H9 (cell line): ENCODE results near the gene FAM170A. TPM values are rescaled to one million over a fixed set of nuclear protein-coding genes. Genes with fewer than 3 reads are reported as not detected.

Experiments
- DNase-seq: peaks from one replicate; pipeline ENCODE4 v3.0.0-alpha.2; 2017
- H2AFZ ChIP-seq: one replicate; pipeline ENCODE4 v1.6.1; 2013; ENCODE audit warnings: mild to moderate bottlenecking, low read length, control low read depth, moderate library complexity
- H2AK5ac ChIP-seq: 2 replicates; pipeline ENCODE4 v1.6.1; 2013; ENCODE audit warnings: low read length, control low read depth, mixed read lengths; ENCODE audit not compliant: insufficient read length
- H2BK120ac ChIP-seq: one replicate; pipeline ENCODE4 v1.6.1; 2013; ENCODE audit warnings: low read depth, mild to moderate bottlenecking, low read length, control low read depth, inconsistent platforms; ENCODE audit not compliant: poor library complexity, severe bottlenecking
- H2BK12ac ChIP-seq: 2 replicates; pipeline ENCODE4 v1.6.1; 2013; ENCODE audit warnings: low read length, control low read depth, mixed read lengths, low read depth; ENCODE audit not compliant: insufficient read length
- H2BK15ac ChIP-seq: 2 replicates; pipeline ENCODE4 v1.6.1; 2013; ENCODE audit warnings: low read depth, low read length, control low read depth
- H2BK20ac ChIP-seq: one replicate; pipeline ENCODE4 v1.6.1; 2013; ENCODE audit warnings: low read depth, mild to moderate bottlenecking, low read length, control low read depth, inconsistent platforms; ENCODE audit not compliant: poor library complexity, severe bottlenecking
- H2BK5ac ChIP-seq: 2 replicates; pipeline ENCODE4 v1.6.1; 2013; ENCODE audit warnings: low read length, control low read depth, mixed read lengths; ENCODE audit not compliant: insufficient read length
- H3K14ac ChIP-seq: 2 replicates; pipeline ENCODE4 v1.6.1; 2013; ENCODE audit warnings: low read length, control low read depth; ENCODE audit not compliant: insufficient read depth
- H3K18ac ChIP-seq: 2 replicates; pipeline ENCODE4 v1.6.1; 2013; ENCODE audit warnings: low read depth, mild to moderate bottlenecking, mixed read lengths, low read length, control low read depth; ENCODE audit not compliant: insufficient read length
- H3K23ac ChIP-seq: 2 replicates; pipeline ENCODE4 v1.6.1; 2013; ENCODE audit warnings: low read length, control low read depth, mixed read lengths, low read depth; ENCODE audit not compliant: insufficient read length
- H3K23me2 ChIP-seq: 2 replicates; pipeline ENCODE4 v1.6.1; 2013; ENCODE audit warnings: low read depth, mild to moderate bottlenecking, mixed read lengths, low read length, control low read depth; ENCODE audit not compliant: insufficient read length, poor library complexity, severe bottlenecking
- H3K27ac ChIP-seq: 2 replicates; pipeline ENCODE4 v1.5.1; 2013; ENCODE audit warnings: low read length, control low read depth, mixed read lengths, low read depth; ENCODE audit not compliant: insufficient read length
- H3K27me3 ChIP-seq: 2 replicates; pipeline ENCODE4 v1.6.1; 2013; ENCODE audit warnings: low read length, control low read depth, inconsistent platforms; ENCODE audit not compliant: insufficient read depth
- H3K4ac ChIP-seq: 2 replicates; pipeline ENCODE4 v1.6.1; 2013; ENCODE audit warnings: low read depth, mild to moderate bottlenecking, control low read depth, inconsistent platforms, low read length, moderate library complexity
- H3K4me1 ChIP-seq: 2 replicates; pipeline ENCODE4 v1.6.1; 2013; ENCODE audit warnings: low read length, control low read depth, inconsistent platforms; ENCODE audit not compliant: insufficient read depth
- H3K4me2 ChIP-seq: 2 replicates; pipeline ENCODE4 v1.6.1; 2013; ENCODE audit warnings: low read length, control low read depth, mixed read lengths; ENCODE audit not compliant: insufficient read length, insufficient read depth
- H3K56ac ChIP-seq: 2 replicates; pipeline ENCODE4 v1.6.1; 2013; ENCODE audit warnings: low read depth, mild to moderate bottlenecking, mixed read lengths, low read length, control low read depth; ENCODE audit not compliant: insufficient read length
- H3K79me1 ChIP-seq: 2 replicates; pipeline ENCODE4 v1.6.1; 2013; ENCODE audit warnings: low read depth, mild to moderate bottlenecking, moderate library complexity, low read length, control low read depth, inconsistent platforms; ENCODE audit not compliant: insufficient read depth, poor library complexity, severe bottlenecking
- H3K79me2 ChIP-seq: 2 replicates; pipeline ENCODE4 v1.6.1; 2013; ENCODE audit warnings: low read length, control low read depth, inconsistent platforms; ENCODE audit not compliant: insufficient read depth
- H3K9ac ChIP-seq: 2 replicates; pipeline ENCODE4 v1.6.1; 2013; ENCODE audit warnings: low read length, control low read depth, mixed read lengths; ENCODE audit not compliant: insufficient read length; ENCODE audit errors: extremely low read depth
- H3K9me3 ChIP-seq: one replicate; pipeline ENCODE4 v1.6.1; 2013; ENCODE audit warnings: low read depth, low read length, inconsistent platforms; ENCODE audit not compliant: control insufficient read depth
- H3T11ph ChIP-seq: one replicate; pipeline ENCODE4 v1.6.1; 2013; ENCODE audit warnings: mild to moderate bottlenecking, low read length, control low read depth, inconsistent platforms
- H4K20me1 ChIP-seq: one replicate; pipeline ENCODE4 v1.6.1; 2013; ENCODE audit not compliant: control insufficient read depth, insufficient read length, insufficient read depth
- H4K5ac ChIP-seq: 2 replicates; pipeline ENCODE4 v1.6.1; 2013; ENCODE audit warnings: low read depth, mild to moderate bottlenecking, mixed read lengths, low read length, control low read depth; ENCODE audit not compliant: insufficient read length
- H4K8ac ChIP-seq: replicated peaks from 2 replicates; pipeline ENCODE4 v1.6.1; 2013; ENCODE audit warnings: low read length, control low read depth, mixed read lengths, low read depth; ENCODE audit not compliant: insufficient read length
- H4K91ac ChIP-seq: 2 replicates; pipeline ENCODE4 v1.6.1; 2013; ENCODE audit warnings: low read depth, mild to moderate bottlenecking, moderate library complexity, mixed read lengths, low read length, control low read depth; ENCODE audit not compliant: insufficient read length
- H3K27ac Mint-ChIP-seq, 3 experiments: 2 replicates in 2 of 3; 3 replicates in 1 of 3; pipeline ENCODE4 v1.8.0; 2020 to 2021; ENCODE audit warnings: mixed read lengths in 3 of 3, mild to moderate bottlenecking in 1 of 3, moderate library complexity in 1 of 3
- H3K27me3 Mint-ChIP-seq: 2 replicates; pipeline ENCODE4 v1.8.0; 2021; ENCODE audit warnings: low read depth, mild to moderate bottlenecking, moderate library complexity, mixed read lengths
- H3K36me3 Mint-ChIP-seq, 3 experiments: 2 replicates in 2 of 3; 3 replicates in 1 of 3; pipeline ENCODE4 v1.8.0; 2020 to 2021; ENCODE audit warnings: low read depth in 3 of 3, mixed read lengths in 3 of 3; ENCODE audit not compliant: insufficient read depth in 1 of 3
- H3K4me1 Mint-ChIP-seq, 2 experiments: 2 replicates each; pipeline ENCODE4 v1.8.0; 2020; ENCODE audit warnings: mixed read lengths in 2 of 2
- H3K4me3 Mint-ChIP-seq, 2 experiments: 2 replicates in 1 of 2; 3 replicates in 1 of 2; pipeline ENCODE4 v1.8.0; 2020 to 2021; ENCODE audit warnings: mild to moderate bottlenecking in 2 of 2, mixed read lengths in 2 of 2, moderate library complexity in 1 of 2
- H3K9me3 Mint-ChIP-seq, 2 experiments: 2 replicates in 1 of 2; 3 replicates in 1 of 2; pipeline ENCODE4 v1.8.0; 2020; ENCODE audit warnings: mild to moderate bottlenecking in 2 of 2, mixed read lengths in 2 of 2, moderate library complexity in 1 of 2
- total RNA-seq: library from RNA; stranded (reverse); gene quantifications from 2 replicates; pipeline ENCODE4 v1.2.1, GENCODE V29; 2021
- TF ChIP-seq, protein P1 (sequence below): fragments of 200-600 bp; sonication (generic); conservative IDR thresholded peaks from 3 replicates; pipeline ENCODE4 v1.8.0; 2021; ENCODE audit warnings: antibody characterized with exemption, mild to moderate bottlenecking

Gene FAM170A
- total RNA-seq, 1 experiment from 2014 or later: not detected

DNA sequence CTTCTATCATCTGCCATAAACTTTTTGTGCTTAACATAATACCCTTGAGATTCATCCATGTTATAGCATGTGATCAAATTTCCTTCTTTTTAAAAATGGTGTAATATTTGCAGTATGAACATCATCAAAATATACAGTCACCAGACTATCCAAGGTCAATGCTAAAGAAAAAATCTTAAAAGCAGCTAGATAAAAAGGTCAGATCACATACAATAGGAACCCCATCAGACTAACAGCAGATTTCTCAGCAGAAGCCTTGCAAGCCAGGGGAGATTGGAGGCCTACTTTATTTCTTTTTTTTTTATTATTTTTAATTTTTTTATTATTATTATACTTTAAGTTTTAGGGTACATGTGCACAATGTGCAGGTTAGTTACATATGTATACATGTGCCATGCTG, 37.2 kb downstream of the FAM170A start:
- no peak overlapping the region for H3K4ac ChIP-seq
- H3K79me1 ChIP-seq: no peaks in the 10 kb centered on the region
- H3K79me2 ChIP-seq: no peaks in the 10 kb centered on the region
- Mint-ChIP-seq H3K9me3 (peaks cover 7 to 12% of the 10 kb centered on the region in 2 experiments; a peak in 4 of 5 replicates), H3K27ac (no peak overlapping the region), H3K4me1 (peaks cover 0 to 4% of the 10 kb centered on the region in 2 experiments; a peak in 2 of 4 replicates), H3K27me3 (no peaks in the 10 kb centered on the region), H3K4me3 (no peak overlapping the region), H3K36me3 (peaks cover 0 to 10% (median 4%) of the 10 kb centered on the region in 3 experiments; a peak in 3 of 7 replicates)
- H4K20me1 ChIP-seq: no peaks in the 10 kb centered on the region
- H2BK20ac ChIP-seq: no peak overlapping the region
- H3K27ac ChIP-seq: no peak overlapping the region
- no peaks in the 10 kb centered on the region for H3K23me2 ChIP-seq
- H3K9ac ChIP-seq: no peak overlapping the region
- H2BK120ac ChIP-seq: no peak overlapping the region
- H4K8ac ChIP-seq: no peak overlapping the region
- no peak overlapping the region for H2BK15ac ChIP-seq
- H3K56ac ChIP-seq: no peak overlapping the region
- H3K23ac ChIP-seq: no peak overlapping the region
- H4K91ac ChIP-seq: no peak overlapping the region
- no peak overlapping the region for H2BK5ac ChIP-seq
- H2AFZ ChIP-seq: no peak overlapping the region
- H3K4me1 ChIP-seq: no peaks in the 10 kb centered on the region
- no peak overlapping the region for H2BK12ac ChIP-seq
- H3K4me2 ChIP-seq: no peak overlapping the region
- no peak overlapping the region for H4K5ac ChIP-seq
- no peaks in the 10 kb centered on the region for H3K9me3 ChIP-seq
- no peak overlapping the region for H3T11ph ChIP-seq
- no peak for DNase-seq
- H3K27me3 ChIP-seq: no peaks in the 10 kb centered on the region
- no peak overlapping the region for H3K14ac ChIP-seq
- no peak overlapping the region for H2AK5ac ChIP-seq
- TF ChIP-seq, protein P1, sequence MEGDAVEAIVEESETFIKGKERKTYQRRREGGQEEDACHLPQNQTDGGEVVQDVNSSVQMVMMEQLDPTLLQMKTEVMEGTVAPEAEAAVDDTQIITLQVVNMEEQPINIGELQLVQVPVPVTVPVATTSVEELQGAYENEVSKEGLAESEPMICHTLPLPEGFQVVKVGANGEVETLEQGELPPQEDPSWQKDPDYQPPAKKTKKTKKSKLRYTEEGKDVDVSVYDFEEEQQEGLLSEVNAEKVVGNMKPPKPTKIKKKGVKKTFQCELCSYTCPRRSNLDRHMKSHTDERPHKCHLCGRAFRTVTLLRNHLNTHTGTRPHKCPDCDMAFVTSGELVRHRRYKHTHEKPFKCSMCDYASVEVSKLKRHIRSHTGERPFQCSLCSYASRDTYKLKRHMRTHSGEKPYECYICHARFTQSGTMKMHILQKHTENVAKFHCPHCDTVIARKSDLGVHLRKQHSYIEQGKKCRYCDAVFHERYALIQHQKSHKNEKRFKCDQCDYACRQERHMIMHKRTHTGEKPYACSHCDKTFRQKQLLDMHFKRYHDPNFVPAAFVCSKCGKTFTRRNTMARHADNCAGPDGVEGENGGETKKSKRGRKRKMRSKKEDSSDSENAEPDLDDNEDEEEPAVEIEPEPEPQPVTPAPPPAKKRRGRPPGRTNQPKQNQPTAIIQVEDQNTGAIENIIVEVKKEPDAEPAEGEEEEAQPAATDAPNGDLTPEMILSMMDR: no peak
- no peak overlapping the region for H3K18ac ChIP-seq
